ENCODE results near the gene HAUS1. TPM values are rescaled to one million over a fixed set of nuclear protein-coding genes. Genes with fewer than 3 reads are reported as not detected.

The HAUS1 gene, protein sequence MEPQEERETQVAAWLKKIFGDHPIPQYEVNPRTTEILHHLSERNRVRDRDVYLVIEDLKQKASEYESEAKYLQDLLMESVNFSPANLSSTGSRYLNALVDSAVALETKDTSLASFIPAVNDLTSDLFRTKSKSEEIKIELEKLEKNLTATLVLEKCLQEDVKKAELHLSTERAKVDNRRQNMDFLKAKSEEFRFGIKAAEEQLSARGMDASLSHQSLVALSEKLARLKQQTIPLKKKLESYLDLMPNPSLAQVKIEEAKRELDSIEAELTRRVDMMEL
- total RNA-seq = 23.6 and 40.3 TPM in 2 replicates

DNA sequence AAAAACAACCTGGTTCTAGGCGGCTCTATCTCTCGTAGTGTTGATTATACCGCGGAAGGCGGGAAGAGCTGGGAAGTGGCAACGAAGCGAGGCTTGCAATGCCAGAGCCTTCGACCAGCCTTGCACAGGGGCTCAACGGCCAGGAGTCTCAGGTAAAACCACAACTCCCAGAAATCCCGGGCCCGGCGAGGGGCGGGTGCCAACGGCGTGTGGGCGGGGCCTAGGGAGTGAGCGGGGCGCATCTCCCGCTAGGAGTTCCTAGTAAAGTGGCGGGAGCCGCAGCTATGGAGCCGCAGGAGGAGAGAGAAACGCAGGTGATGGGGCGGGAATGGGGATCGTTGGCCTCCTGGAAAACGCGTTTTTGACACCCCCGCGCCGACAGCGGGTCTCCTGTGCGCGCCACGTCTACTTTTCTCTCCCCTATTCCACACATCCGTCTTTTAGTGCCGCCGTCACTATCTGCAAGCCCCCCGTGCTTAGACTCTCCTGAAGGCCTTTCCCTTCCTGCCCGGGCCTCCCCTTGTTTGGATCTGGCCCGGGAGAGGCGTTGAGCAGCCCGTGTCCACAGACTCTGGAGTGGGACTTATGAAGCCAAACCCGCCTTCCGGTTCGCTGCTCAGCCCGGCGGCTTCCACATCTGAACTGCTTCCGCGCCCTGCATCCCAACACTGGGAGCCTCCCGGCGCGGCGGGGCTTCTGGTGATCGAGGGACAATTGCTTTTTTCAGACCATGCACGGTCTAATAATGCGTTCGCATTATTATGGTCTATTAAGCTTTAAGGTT is at the start of gene HAUS1:
HAUS1 (plus strand) TSS at position 258 of the 784 bp plus-strand sequence; CDS start at position 285, 27 bp downstream.

DNA sequence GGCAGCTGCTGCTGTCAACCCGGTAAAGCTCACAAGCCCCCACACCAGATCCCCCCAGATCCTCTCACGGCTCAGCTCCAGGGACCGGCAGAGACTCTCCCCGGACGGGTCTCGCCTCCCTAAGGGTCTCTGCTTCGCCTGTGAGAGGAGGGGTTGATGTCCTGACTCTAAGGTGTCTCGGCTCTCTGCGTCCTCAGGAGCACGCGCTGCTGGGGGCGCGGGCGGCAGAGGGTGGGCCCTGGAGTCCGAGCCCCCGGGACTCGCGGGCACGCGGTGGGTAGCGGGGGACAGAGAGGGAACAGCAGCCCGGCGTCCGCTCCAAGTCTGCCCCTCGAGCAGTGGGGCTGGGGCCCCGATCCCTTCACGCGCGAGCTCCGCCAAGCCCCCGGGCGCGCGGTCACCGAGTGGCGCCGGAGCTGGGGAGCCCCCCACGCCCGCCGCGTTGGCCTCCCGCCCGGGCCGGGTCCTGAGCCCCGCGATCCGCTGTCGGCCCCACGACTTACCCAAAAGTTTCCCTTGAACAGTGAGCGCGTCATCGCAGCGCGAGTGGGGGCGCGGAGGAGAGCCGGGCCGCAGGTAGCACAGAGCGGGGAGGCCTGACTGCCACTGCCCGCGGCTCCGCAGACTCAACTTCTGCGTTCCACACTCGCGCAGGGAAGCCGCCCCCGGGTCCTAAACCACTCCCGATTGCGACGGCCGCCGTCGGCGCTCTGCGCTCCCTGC is 32.4 kb upstream of the HAUS1 start, which contains the start of gene PSTPIP2:
PSTPIP2 (minus strand) TSS at position 608 of the 723 bp plus-strand sequence; CDS start at position 536, 72 bp downstream.

DNA sequence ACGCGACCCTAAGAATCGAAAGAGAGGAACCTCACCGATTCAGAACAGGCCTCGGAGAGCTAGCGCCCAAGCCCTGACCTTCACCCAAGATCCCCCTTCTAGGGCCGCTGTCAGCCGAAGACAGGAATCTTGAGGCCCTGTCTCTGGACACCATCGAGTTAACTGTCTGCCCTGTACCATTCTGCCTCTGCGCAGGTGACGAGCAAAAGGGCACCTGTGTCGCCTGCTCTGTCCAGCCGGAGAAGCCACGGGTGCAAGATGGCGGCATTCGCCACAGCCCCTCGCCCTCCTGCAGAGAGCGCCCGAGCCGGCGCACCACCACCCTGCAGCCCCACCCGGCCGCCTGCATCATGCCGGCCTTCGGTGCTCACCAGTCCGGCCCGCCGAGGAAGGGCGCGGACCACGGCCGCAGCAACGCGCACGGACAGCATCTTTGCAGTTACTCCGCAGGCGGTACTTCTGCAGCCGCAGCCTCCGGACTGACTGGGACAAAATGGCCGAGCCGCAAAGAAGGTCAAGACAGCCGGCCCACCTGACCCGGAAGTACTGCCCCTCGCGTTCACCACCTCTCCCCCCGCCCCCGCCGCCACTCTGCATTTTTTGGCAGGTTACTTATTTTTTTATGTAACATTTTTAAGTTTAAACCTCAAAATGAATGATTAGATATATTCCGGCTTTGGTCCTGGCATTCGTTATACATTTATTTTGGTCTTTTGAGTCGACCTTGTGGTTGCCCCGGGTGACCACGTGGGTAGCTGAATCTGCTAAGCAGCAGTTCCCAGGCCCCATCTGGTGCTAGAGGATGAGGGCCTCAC is 6.2 kb upstream of the HAUS1 start, which contains the start of gene ATP5F1A:
ATP5F1A (minus strand) TSS at position 496 of the 815 bp plus-strand sequence; CDS start at position 431, 65 bp downstream.

Other genes with a start within 250 kb of the HAUS1 start
- 16.1 and 23.7 TPM in 2 replicates for gene EPG5, start 137.1 kb upstream of the HAUS1 start, total RNA-seq
- gene PSTPIP2, start 32.1 kb upstream of the HAUS1 start, total RNA-seq = 1.8 and 3.1 TPM in 2 replicates
- gene ATP5F1A, start 6.1 kb upstream of the HAUS1 start, total RNA-seq = 614 and 623 TPM in 2 replicates